HuH-7.5 (cell line): ENCODE measurements around the gene SELP.

Experiments used
- DNase-seq: peaks from one replicate; pipeline ENCODE4 v3.0.0; 2011; ENCODE audit warnings: low spot score

Gene SELP

DNA sequence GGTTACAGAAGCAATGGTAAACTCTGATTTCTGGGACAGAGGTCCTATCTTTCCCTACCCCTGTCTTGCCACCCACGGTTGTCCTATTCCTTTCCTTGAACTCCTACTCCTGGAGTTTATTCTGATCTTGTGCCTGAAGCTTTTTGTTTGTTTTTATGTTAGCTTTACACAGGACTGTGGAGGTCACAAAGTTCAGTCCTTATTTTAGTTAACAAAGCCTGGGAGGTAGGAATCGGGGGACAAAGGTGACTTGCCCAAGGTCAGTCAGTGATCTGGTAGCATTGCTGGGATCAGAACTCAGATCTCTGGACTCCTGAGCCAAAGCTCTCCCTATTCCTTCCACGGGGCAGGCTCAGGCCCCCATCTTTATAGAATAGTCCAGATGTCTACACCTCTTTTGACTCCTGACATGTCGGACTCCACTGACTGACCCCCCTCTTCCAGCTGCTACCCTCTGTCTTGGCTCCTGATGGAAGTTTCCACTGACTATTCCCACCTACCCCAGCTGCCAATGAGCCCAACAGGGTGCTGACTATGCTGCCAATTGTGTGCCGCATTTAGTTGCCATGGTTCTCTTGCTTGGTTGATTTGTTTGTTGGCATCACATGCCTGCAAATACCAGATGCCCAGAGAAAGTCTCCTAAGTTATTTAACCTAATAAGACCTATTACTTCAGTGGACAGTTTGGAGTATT is 53.5 kb downstream of the SELP start:
- no peak for DNase-seq

GRCh38 chr1:169574336-169574735 is 55.6 kb downstream of the SELP start:
- no peak for DNase-seq

- no peak for DNase-seq
These were observed 57.7 kb downstream of the SELP start for GRCh38 chr1:169572187-169572586.

DNA sequence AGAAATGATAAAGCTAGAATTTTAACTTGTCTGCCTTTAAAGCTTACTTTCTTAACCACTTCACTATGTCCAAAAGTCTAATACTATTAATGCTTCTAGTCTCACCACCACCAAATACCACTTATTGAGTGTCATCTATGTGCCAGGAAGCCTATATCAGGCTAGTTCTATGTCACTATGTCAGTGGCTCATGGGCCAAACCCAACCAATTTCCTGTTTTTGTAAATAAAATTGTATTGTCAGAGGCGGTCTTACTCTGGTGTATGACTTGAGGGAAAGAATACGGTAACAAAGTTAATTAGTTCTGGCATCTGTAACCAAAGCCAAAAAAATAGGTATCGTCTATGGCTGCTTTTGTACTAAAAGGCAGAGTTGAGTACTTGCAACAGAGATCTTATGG is 58.5 kb downstream of the SELP start:
- DNase-seq, result no peak

- DNase-seq, result no peak
These were observed 59.8 kb downstream of the SELP start for GRCh38 chr1:169570172-169570574.

DNA sequence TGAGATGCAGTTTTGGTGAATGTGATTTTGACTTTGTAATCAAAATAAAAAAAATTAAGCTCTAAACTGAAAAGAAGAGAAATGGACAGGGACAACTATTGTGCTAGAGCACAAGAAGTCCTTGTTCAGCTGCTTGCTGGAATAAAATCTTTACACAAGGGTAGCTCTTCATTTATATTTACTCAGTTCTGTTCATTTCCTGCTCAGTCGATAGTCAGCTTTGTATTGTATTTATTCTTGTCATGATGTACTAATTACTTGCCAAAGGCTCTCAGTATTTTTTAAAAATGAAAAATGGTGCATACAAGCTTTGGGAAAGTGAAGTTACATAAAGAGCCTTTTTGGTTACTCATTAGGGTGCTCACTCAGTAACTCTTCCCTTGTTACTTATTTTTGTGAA is 61.4 kb downstream of the SELP start:
- no peak for DNase-seq

DNA sequence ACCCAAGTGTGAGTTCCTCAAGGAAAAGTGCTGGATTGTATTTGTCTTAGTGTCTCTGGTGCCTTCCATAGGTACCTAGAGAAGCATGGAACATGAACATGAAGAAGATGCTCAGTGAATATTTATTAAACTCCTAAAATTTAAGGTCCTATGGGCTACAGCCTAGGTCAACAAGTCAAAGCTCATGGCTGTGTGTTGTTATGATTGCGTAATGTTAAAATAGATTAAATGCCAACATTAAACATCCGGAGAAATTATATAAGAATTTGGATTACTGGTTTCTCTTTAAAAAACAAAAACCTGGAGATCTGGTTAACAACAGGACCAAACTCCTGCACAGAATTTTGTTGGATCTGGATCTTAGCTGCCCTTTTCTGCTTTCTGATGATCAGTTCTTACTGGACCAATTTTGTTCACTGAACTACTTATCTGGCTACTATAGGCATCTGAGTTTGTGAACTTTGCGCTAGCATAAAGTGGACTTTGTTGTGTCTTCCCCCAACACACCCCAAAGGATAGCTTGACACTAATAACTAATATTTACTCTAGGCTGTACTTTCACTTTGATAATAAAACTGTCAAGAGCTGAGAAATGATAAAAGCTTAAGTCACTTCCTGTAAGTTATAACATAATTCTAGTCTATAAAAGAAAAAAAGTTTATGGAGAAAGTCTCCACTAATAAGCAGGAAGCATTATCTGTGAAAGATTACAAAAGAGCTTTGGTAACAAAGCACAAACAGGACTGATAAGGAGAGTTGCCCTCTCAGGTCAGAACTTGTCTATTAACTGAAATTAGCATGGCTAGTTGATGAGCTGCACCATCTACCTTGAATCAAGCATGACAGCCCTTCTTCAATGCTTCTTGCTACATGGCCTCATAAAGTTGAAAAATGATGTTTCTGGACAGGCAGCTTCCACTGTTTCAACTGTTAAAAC is 64.3 kb downstream of the SELP start:
- no peak for DNase-seq

GRCh38 chr1:169563650-169564049 is 66.3 kb downstream of the SELP start:
- no peak for DNase-seq

GRCh38 chr1:169563019-169563615 is 66.8 kb downstream of the SELP start:
- DNase-seq, result no peak

DNA sequence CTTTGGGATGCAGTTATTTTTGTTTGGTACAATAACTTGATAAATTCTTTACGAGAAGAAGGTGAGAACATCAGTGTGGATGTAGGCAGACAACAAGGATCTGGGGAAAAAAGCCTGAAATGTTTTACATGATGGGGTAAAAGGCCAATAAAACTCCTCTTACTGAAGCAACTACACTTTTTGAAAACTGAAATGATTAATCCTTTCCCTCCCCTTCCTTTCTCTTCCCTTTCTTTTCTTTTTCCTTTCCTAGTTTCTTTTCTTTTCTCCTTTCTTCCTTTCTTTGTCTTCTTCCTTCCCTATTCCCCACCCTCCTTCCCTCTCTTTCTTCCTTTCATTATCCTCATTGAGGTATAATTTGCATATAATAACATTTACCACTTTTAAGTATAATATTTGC is 68.2 kb downstream of the SELP start:
- no peak for DNase-seq

GRCh38 chr1:169557131-169557530 is 72.8 kb downstream of the SELP start:
- DNase-seq, result no peak

- no peak for DNase-seq
These were observed 79.6 kb downstream of the SELP start for GRCh38 chr1:169550294-169550693.

GRCh38 chr1:169548282-169548681 is 81.6 kb downstream of the SELP start:
- DNase-seq, result no peak

- DNase-seq, result peak; percentile 9
These were observed 83.6 kb downstream of the SELP start for GRCh38 chr1:169546087-169546995.

DNA sequence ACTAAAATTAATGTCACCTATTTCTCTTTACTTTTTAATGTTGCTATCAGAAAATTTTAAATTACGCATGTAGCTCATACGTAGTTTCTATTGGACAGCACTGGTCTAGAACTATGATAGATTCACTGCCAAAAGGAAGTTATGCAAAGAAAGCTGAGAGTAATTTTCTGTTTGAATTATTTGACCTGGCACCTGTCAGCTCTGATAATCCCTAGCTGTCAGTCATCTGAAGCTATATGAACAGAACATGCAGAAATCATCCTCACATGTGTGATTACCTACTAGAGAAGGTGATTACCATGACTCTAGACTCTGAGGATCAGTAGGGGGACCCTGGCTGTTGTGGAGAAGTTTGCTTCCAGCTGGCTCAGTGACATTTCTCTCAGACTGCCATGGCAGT is 84.5 kb downstream of the SELP start:
- DNase-seq, result no peak

DNA sequence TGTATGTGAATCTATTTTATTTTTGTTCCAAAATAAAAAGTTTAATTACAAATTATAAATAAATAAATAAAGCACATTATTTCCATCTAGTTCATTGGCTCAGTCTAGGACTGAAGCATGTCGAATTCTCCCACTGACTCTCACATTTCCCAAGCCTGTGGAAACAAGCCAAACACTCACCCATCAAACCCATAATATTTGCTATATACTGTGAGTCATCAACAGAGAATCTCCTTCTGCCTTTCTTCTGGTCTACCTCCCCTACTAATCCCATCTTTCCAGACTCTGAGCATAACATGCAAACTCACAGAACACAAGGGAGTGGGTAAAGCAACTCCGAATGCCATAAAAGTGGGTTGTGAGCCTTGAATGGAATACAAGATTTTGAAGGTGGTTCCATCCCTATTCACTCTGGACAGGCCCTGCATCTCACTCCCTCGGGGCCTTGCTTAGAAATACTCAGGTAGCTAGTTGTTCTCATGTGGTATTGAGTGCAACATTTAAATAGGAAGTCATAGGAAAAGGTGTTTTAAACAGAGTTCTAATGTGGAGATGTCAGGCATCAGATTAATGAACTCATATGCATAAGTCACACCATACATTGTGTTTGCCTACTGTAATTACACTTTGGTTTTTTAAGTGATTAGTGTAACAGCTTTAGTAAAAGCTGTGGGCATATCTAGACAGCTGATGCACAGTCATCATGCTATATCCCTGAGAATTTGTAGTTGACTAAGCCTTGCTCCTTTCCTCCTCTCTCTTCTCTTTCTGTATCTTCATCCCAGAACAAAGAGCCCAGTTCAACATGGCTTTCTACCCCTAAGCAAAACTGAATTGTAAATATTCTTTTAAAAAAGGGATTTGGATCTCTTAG is 90.7 kb downstream of the SELP start:
- no peak for DNase-seq
